Sigmoid colon (tissue), 7 donors: ENCODE data around the gene HOXB6. TPM values are rescaled to one million over a fixed set of nuclear protein-coding genes. Genes with fewer than 3 reads are reported as not detected.

Source experiments
- DNase-seq: peaks from one replicate; pipeline ENCODE4 v3.0.0-alpha.2; 2019
- H3K27ac ChIP-seq, 4 donors: fragments of 200-600 bp; sonication (generic); one replicate each; pipeline ENCODE4 v1.5.1; 2016 to 2019; ENCODE audit warnings: mild to moderate bottlenecking in 1 of 4
- H3K27me3 ChIP-seq, 3 donors: fragments of 200-600 bp; sonication (generic); one replicate each; pipeline ENCODE4 v1.5.1; 2019; ENCODE audit warnings: mild to moderate bottlenecking in 1 of 3
- H3K36me3 ChIP-seq, 4 donors: fragments of 200-600 bp; sonication (generic); one replicate each; pipeline ENCODE4 v1.5.1; 2016 to 2019
- H3K4me1 ChIP-seq, 4 donors: fragments of 200-600 bp; sonication (generic); one replicate each; pipeline ENCODE4 v1.5.1; 2017 to 2019
- H3K4me3 ChIP-seq, 4 donors: fragments of 200-600 bp; sonication (generic); one replicate each; pipeline ENCODE4 v1.5.1; 2017 to 2019; ENCODE audit warnings: mild to moderate bottlenecking in 2 of 4, moderate library complexity in 1 of 4
- H3K9me3 ChIP-seq, 4 donors: fragments of 200-600 bp in 3 of 4; sonication (generic) in 3 of 4; one replicate each; pipeline versions ENCODE4 v1.5.1 to v1.6.1; 2013 to 2019
- EP300 ChIP-seq, 4 donors: sonication (generic); formaldehyde crosslinking; IDR thresholded peaks; one replicate each; pipeline ENCODE4 v1.6.1; 2017; ENCODE audit warnings: antibody characterized with exemption in 4 of 4
- POLR2A ChIP-seq, 2 donors: fragments of 450-650 bp; IDR thresholded peaks; one replicate each; pipeline ENCODE4 v1.6.1; 2016; ENCODE audit warnings: antibody characterized with exemption in 2 of 2, mild to moderate bottlenecking in 2 of 2, moderate library complexity in 2 of 2
- POLR2AphosphoS5 ChIP-seq, 4 donors: sonication (generic); formaldehyde crosslinking; IDR thresholded peaks; one replicate each; pipeline ENCODE4 v1.6.1; 2017; ENCODE audit warnings: antibody characterized with exemption in 4 of 4
- WGBS, 2 donors: extraction: QIAGEN DNeasy Blood & Tissue Kit; methylation state at CpG; one replicate each; pipeline ENCODE4 v1.1.7; 2013; 5-methylcytosine and 5-hydroxymethylcytosine counted together
- intact Hi-C: fragments of 100-400 bp; cut with DNase I; formaldehyde crosslinking; loops from one replicate; pipeline ENCODE4 v1.15.1; 2023
- polyA plus RNA-seq, 3 donors: library from polyadenylated mRNA; stranded (reverse); fragments of 200-250 nt; gene quantifications; one replicate each; pipeline ENCODE4 v1.2.3, GENCODE V29; 2013
- total RNA-seq, 4 donors: library from RNA; depleted of rRNA; stranded (reverse); fragments of >200 nt; gene quantifications; one replicate each; pipeline ENCODE4 v1.1.0, GENCODE V29; 2016
- TF ChIP-seq, protein P1 (sequence below), 4 experiments: fragments of 450-650 bp in 3 of 4; fragments of 200-600 bp in 1 of 4; IDR thresholded peaks; one replicate each; pipeline ENCODE4 v1.5.1; 2016 to 2019; ENCODE audit warnings: antibody characterized with exemption in 4 of 4, mild to moderate bottlenecking in 3 of 4, moderate library complexity in 2 of 4
- donor health status: healthy with polysubstance abuse.
- donor health status: Bipolar disorder and iron deficiency.
- donor health status: healthy.

The HOXB6 gene
- total and polyA plus RNA-seq, 7 donors = 6.0 to 28.5 (median 10.2) TPM

DNA sequence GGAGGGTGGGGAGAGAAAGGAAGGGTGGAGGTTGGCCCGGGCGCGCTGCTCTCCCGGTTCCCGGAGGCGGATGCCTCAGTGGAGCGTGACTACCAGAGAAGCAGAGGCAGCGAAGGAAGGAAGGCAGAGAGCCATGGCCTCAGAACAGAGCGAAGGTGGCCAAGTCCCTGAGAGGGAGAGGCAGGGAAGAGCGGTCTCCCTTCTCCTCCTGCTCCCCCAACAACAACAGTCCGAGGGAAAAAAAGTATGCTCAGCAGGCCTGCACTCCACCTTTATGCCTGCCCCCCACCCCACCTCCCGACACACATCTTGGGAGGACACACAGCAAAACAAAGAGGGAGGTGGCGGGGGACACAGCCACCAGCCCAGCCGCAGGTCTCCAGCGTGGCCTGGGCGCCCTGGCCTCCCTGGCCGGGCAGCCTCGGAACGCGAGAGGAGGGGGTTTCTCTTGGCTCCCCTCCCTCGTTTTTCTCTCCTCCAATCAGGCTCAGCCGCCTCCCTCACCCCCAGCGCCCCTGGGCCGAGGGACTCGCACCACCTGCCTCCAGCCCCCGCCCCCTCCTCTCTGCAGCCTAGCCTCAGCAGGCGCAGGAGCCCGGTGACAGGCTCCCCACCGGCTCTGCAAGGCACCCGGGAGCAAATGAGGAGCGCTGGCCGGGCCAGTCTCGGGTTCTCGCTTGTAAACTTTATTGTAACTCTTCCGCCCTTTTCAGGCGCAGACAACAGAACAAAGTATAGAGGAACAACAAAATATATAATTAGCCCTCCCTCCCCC is 7.1 kb upstream of the HOXB6 start:
- Histone ChIP-seq H3K4me1 (peaks cover 0 to 58% (median 43%) of the 10 kb centered on the region in 4 donors), H3K27me3 (peaks cover 53 to 84% (median 56%) of the 10 kb centered on the region in 3 donors), H3K9me3 (no peaks in the 10 kb centered on the region), H3K4me3 (peak overlapping the region; percentile 48 to 61 (median 56)), H3K36me3 (peaks cover 0 to 7% (median 3%) of the 10 kb centered on the region in 4 donors), H3K27ac (peak overlapping the region in 3 of 4 donors; percentile 70 to 81 (median 70))
- peak in 1 of 4 donors; percentile 6 for TF ChIP-seq POLR2AphosphoS5 (IDR thresholded peaks at IDR 0.05)
- no peak for TF ChIP-seq POLR2A (IDR thresholded peaks at IDR 0.05)
- TF ChIP-seq, protein P1, sequence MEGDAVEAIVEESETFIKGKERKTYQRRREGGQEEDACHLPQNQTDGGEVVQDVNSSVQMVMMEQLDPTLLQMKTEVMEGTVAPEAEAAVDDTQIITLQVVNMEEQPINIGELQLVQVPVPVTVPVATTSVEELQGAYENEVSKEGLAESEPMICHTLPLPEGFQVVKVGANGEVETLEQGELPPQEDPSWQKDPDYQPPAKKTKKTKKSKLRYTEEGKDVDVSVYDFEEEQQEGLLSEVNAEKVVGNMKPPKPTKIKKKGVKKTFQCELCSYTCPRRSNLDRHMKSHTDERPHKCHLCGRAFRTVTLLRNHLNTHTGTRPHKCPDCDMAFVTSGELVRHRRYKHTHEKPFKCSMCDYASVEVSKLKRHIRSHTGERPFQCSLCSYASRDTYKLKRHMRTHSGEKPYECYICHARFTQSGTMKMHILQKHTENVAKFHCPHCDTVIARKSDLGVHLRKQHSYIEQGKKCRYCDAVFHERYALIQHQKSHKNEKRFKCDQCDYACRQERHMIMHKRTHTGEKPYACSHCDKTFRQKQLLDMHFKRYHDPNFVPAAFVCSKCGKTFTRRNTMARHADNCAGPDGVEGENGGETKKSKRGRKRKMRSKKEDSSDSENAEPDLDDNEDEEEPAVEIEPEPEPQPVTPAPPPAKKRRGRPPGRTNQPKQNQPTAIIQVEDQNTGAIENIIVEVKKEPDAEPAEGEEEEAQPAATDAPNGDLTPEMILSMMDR (IDR thresholded peaks at IDR 0.05) = no peak
- no peak for TF ChIP-seq EP300 (IDR thresholded peaks at IDR 0.05)
- WGBS, 2 donors = 2 to 7% methylated on average over 36 of the region's 36 CpGs
- intact Hi-C loops = loop anchor here (10.0 kb wide), 2 partner anchors 383 to 587 kb away; partner anchors contain the start of gene IGF2BP1
- no peak for DNase-seq

DNA sequence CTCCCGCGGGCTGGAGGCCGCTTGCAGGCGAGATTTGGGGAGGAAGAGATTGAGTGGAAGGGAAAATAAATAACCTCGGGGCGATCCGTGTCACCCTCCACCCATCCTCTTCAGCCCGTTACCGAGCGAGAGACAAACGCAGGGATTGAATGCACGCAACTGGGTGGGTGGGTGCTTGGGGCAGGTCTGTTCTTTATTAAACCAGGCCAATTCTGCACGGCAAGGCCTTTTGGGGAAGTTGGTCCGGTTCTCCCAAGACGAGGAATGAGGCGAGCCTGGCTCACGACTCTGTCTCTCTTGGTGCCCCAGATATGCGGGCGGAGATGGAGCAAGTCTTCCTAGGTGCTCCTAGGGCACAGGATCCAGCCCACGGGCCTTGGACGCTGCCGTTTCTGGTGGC is 6.4 kb upstream of the HOXB6 start:
- DNase-seq = no peak
- peaks cover 0 to 58% (median 43%) of the 10 kb centered on the region in 4 donors for H3K4me1 ChIP-seq
- 0 to 1% methylated on average over 22 of the region's 22 CpGs for WGBS, 2 donors
- intact Hi-C loops = loop anchor here (10.0 kb wide), 2 partner anchors 384 to 586 kb away; partner anchors contain the start of gene IGF2BP1
- H3K36me3 ChIP-seq = peaks cover 0 to 13% (median 6%) of the 10 kb centered on the region in 4 donors
- no peak for TF ChIP-seq POLR2AphosphoS5 (IDR thresholded peaks at IDR 0.05)
- H3K9me3 ChIP-seq = no peaks in the 10 kb centered on the region
- H3K27ac ChIP-seq = peak overlapping the region; percentile 15 to 81 (median 70)
- peaks cover 46 to 78% (median 49%) of the 10 kb centered on the region in 3 donors for H3K27me3 ChIP-seq
- peak overlapping the region; percentile 48 to 61 (median 56) for H3K4me3 ChIP-seq

DNA sequence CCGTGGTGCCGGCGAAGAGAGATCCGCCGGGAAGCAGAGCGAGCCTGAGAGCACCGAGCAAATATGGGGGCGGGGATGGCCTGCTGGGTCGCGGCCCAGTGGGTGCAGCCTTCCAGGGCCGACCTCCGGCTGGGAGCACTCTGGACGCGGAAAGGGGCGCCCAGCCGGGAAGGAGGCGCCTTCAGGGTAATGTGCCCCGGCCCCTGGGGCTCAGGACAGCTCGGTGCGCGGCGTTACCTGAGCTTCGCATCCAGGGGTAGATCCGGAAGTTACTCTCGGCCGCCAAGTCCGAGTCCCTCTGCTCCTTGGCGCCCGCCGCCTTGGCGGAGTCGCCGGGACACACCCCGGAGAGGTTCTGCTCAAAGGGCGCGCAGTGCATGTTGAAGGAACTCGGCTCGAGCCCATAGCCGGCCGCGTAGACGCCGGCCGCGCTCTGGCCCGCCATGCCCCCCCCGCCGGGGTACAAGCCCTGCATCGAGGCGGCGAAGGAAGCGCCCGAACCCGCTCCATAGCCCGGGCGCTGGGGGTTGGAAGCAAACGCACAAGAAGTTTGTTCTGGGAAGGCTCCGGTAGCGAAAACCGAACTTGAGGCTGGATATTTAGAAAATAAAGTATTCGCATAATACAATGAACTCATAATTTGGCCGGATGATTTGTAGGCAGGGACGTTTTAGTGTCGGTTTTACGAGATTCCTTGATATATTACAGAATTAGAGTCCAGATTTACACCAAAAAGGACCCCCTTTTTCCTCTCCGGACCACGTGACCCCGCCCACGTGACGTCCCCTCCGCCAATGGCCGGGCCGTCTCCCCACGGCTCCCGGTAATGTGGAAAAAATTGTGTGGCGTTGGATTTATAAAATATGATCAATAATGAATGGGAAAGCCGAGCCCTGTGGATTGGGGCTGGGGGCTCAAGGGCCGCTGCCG is 5.8 kb upstream of the HOXB6 start, which contains the start of gene HOXB7:
Gene HOXB7, minus strand, starts transcription at position 736 of the 930 bp plus-strand sequence. Its CDS starts 99 bp downstream, at position 637.
- H3K4me3 ChIP-seq = peak within 1 kb of the TSS; percentile 48 to 61 (median 56)
- TF ChIP-seq, protein P1 (IDR thresholded peaks at IDR 0.05) = no peak
- TF ChIP-seq POLR2AphosphoS5 (IDR thresholded peaks at IDR 0.05) (peak in 3 of 4 donors; percentile 39 to 52 (median 48)), POLR2A (IDR thresholded peaks at IDR 0.05) (no peak)
- WGBS, 2 donors = 0 to 1% methylated on average over 79 of the region's 79 CpGs
- no peaks in the 10 kb centered on the region for H3K9me3 ChIP-seq
- H3K36me3 ChIP-seq = peaks cover 0 to 20% (median 7%) of the 10 kb centered on the region in 4 donors
- H3K4me1 ChIP-seq = peaks cover 0 to 58% (median 43%) of the 10 kb centered on the region in 4 donors
- peaks cover 40 to 71% (median 42%) of the 10 kb centered on the region in 3 donors for H3K27me3 ChIP-seq
- intact Hi-C loops = loop anchor here (10.0 kb wide), 2 partner anchors 384 to 586 kb away; partner anchors contain the start of gene IGF2BP1
- H3K27ac ChIP-seq = peak within 1 kb of the TSS; percentile 15 to 81 (median 70)
- peak; percentile 88 for DNase-seq

DNA sequence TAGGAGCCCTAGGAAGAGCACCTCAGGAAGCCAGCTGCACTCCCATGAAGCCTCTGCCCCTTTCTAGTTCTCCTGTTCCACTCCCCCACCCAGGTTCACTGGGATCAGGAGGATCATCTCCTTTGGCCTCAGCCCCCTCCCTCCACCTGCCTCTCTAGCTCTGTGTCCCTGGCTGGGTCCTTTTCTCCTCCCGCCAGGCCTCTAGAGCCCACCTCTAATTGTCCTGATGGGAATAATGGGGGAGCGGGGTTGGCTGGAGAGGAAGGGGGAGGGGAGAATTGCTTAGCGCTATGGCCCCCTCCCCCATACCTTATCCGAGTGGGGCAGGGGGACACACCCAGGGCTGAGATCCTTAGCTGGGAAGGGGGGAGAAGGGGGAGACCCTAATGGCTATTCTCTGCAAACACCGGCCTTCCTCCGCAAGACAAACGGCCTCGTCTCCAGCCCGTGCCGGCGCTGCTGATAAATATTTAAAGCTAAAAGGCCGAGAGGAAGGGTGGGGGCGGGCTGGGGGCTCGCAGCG is 5.0 kb upstream of the HOXB6 start:
- peak overlapping the region in 3 of 4 donors; percentile 70 to 81 (median 70) for H3K27ac ChIP-seq
- WGBS, 2 donors = 2 to 8% methylated on average over 15 of the region's 15 CpGs

More for the DNA sequence above, 5.0 kb upstream of the HOXB6 start:
- Histone ChIP-seq H3K9me3 (no peaks in the 10 kb centered on the region), H3K36me3 (peaks cover 0 to 26% (median 7%) of the 10 kb centered on the region in 4 donors), H3K27me3 (peaks cover 34 to 64% (median 36%) of the 10 kb centered on the region in 3 donors), H3K4me3 (peak overlapping the region; percentile 48 to 61 (median 56)), H3K4me1 (peaks cover 0 to 58% (median 43%) of the 10 kb centered on the region in 4 donors)
- no peak for DNase-seq
- intact Hi-C loops = loop anchor here (10.0 kb wide), 2 partner anchors 385 to 585 kb away; partner anchors contain the start of gene IGF2BP1
- TF ChIP-seq, protein P1 (IDR thresholded peaks at IDR 0.05) = no peak
- TF ChIP-seq POLR2A (IDR thresholded peaks at IDR 0.05) = no peak
